ENCODE data around the gene NKAIN1.

The NKAIN1 gene

GRCh38 chr1:31234123-31234708, 5.5 kb downstream of the NKAIN1 start:
- no peak for DNase-seq (ENCODE audit: low read depth in 2 of 2)

- DNase-seq (ENCODE audit: low read depth in 2 of 2) = no peak
These were observed 7.0 kb downstream of the NKAIN1 start for GRCh38 chr1:31232689-31233088.

- no peak for DNase-seq (ENCODE audit: low read depth in 2 of 2)
These were observed 7.9 kb downstream of the NKAIN1 start for GRCh38 chr1:31231802-31232201.

GRCh38 chr1:31230378-31230777, 9.3 kb downstream of the NKAIN1 start:
- no peak for DNase-seq (ENCODE audit: low read depth in 2 of 2)

GRCh38 chr1:31228986-31229385, 10.7 kb downstream of the NKAIN1 start:
- no peak for DNase-seq (ENCODE audit: low read depth in 2 of 2)

GRCh38 chr1:31227891-31228568, 11.7 kb downstream of the NKAIN1 start:
- no peak for DNase-seq (ENCODE audit: low read depth in 2 of 2)

- DNase-seq (ENCODE audit: low read depth in 2 of 2) = no peak
These were observed 15.6 kb downstream of the NKAIN1 start for GRCh38 chr1:31224068-31224467.

GRCh38 chr1:31222176-31222575, 17.5 kb downstream of the NKAIN1 start:
- DNase-seq (ENCODE audit: low read depth in 2 of 2) = no peak

- no peak for DNase-seq (ENCODE audit: low read depth in 2 of 2)
These were observed 18.6 kb downstream of the NKAIN1 start for GRCh38 chr1:31221072-31221471.

GRCh38 chr1:31219489-31219888, 20.2 kb downstream of the NKAIN1 start:
- no peak for DNase-seq (ENCODE audit: low read depth in 2 of 2)

GRCh38 chr1:31218705-31219104, 21.0 kb downstream of the NKAIN1 start:
- DNase-seq (ENCODE audit: low read depth in 2 of 2) = no peak

- DNase-seq (ENCODE audit: low read depth in 2 of 2) = no peak
These were observed 23.7 kb downstream of the NKAIN1 start for GRCh38 chr1:31216016-31216415.

GRCh38 chr1:31215065-31215570, 24.6 kb downstream of the NKAIN1 start:
- DNase-seq (ENCODE audit: low read depth in 2 of 2) = no peak

- DNase-seq (ENCODE audit: low read depth in 2 of 2) = no peak
These were observed 25.2 kb downstream of the NKAIN1 start for GRCh38 chr1:31214316-31215064.

- no peak for DNase-seq (ENCODE audit: low read depth in 2 of 2)
These were observed 31.2 kb downstream of the NKAIN1 start for GRCh38 chr1:31208361-31208945.

GRCh38 chr1:31207569-31207968, 32.1 kb downstream of the NKAIN1 start:
- no peak for DNase-seq (ENCODE audit: low read depth in 2 of 2)

- no peak for DNase-seq (ENCODE audit: low read depth in 2 of 2)
These were observed 32.6 kb downstream of the NKAIN1 start for GRCh38 chr1:31207046-31207445.

- DNase-seq (ENCODE audit: low read depth in 2 of 2) = no peak
These were observed 36.5 kb downstream of the NKAIN1 start for GRCh38 chr1:31203215-31203614.

- no peak for DNase-seq (ENCODE audit: low read depth in 2 of 2)
These were observed 37.7 kb downstream of the NKAIN1 start for GRCh38 chr1:31201931-31202360.

GRCh38 chr1:31199949-31200348, 39.7 kb downstream of the NKAIN1 start:
- no peak for DNase-seq (ENCODE audit: low read depth in 2 of 2)

- DNase-seq (ENCODE audit: low read depth in 2 of 2) = no peak
These were observed 40.4 kb downstream of the NKAIN1 start for GRCh38 chr1:31199236-31199790.

GRCh38 chr1:31198600-31198999, 41.1 kb downstream of the NKAIN1 start:
- DNase-seq (ENCODE audit: low read depth in 2 of 2) = no peak

Data from stimulated activated CD8-positive, alpha-beta memory T cell treated with anti-CD3 and anti-CD28 coated beads, Interleukin-15, amount 100 ng/mL, for 48 hours (primary cell).